Peyer's patch (tissue), 4 donors: ENCODE measurements around the gene NDUFS6.

Experiments
- CTCF ChIP-seq, 6 experiments: fragments of 450-650 bp in 4 of 6; fragments of 200-600 bp in 2 of 6; sonication (generic) in 1 of 6; IDR thresholded peaks; one replicate each; pipeline ENCODE4 v1.5.1; 2017 to 2019; ENCODE audit warnings: antibody characterized with exemption in 6 of 6, mild to moderate bottlenecking in 3 of 6, moderate library complexity in 1 of 6
- POLR2A ChIP-seq, 2 donors: fragments of 450-650 bp; IDR thresholded peaks; one replicate each; pipeline ENCODE4 v1.5.1; 2017; ENCODE audit warnings: antibody characterized with exemption in 2 of 2, mild to moderate bottlenecking in 2 of 2, moderate library complexity in 2 of 2

DNA sequence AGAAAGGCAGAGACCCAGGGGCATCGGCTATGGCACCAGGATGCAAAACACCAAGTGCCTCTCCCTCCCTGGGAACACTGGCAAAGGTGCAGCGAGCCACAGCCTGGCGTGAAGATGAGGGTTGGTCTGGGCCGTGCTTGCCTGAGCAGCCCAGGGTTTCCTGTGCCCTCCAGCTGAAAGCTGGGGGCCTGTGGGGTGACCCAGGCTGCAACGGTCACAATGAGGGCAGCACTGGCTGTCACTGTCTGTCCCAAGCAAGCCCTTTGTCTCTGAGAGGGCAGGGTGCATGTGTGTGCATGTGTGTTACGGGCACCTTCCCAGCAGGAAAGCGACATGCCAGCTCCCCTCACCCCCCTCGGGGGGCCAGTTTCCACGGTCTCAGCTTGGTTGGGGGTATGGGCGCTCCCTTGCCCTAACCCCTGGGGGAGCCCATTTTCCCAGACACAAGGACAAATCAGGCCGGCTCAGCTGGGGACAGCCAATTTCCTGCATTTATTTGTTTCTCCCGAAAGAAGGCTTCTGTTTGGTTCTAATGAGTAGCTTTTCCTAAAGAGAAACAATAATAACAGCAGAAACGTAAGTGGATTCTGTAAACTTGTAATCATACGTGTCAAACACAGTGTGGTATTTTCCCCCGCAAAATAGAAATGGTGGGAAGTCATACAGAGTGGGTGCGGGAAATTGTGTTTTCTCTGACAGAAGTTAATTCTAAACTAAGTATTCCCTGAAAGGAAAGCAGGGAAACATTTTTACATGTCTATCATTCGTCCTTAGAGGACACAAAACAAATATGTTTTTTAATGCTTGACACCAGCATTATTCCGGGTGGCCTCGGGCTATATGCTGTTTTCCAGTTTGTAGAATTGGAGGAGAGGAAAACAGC, 22.8 kb upstream of the NDUFS6 start:
- no peak for TF ChIP-seq CTCF (IDR thresholded peaks at IDR 0.05)
- TF ChIP-seq POLR2A (IDR thresholded peaks at IDR 0.05) = no peak
